DMS114 treated with DMSO at 0.1 percent for 48 hours (cell line): Measurements from ENCODE around the gene OLA1.

ENCODE experiments used
- DNase-seq: peaks from one replicate; lab custom pipeline; 2025; ENCODE audit not compliant: unreplicated experiment; lab: John Stamatoyannopoulos, UW

OLA1 gene

GRCh38 chr2:174071321-174071720 is 177.0 kb downstream of the OLA1 start:
- DNase-seq: no peak

GRCh38 chr2:174070281-174070680 is 178.1 kb downstream of the OLA1 start:
- no peak for DNase-seq

GRCh38 chr2:174067815-174068214 is 180.5 kb downstream of the OLA1 start:
- DNase-seq: no peak

- no peak for DNase-seq
Measured at GRCh38 chr2:174066871-174067270, 181.5 kb downstream of the OLA1 start.

DNA sequence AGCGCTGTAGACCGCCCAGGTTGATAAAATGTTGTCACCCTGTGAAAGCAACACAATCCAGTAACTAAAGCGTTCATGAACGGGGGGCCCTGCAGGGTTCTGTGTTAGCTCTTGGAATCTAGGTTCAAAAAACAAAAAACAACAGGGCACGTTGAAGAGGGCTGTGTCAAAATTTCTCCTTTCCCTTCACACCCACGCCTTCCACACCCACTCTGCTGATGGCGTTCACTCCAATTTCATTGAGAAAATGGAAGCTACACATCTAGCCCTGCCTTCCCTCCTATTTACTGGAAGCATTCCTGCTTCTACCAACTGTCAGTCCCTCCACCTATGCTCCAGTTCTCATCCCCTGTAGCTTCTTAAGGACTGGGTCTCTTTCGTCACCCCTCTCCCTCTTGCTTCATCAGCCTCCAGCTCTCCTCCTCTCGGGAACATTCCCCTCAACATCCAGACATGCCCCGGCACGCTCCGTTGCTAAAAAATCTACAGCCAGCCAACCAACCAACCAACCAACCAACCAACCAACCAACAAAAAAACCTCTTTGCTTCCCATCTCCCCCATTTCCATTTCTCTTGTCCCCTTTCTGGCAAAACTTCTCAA is 184.7 kb downstream of the OLA1 start:
- DNase-seq: no peak

- DNase-seq: no peak
Measured at GRCh38 chr2:174062934-174063333, 185.4 kb downstream of the OLA1 start.

DNA sequence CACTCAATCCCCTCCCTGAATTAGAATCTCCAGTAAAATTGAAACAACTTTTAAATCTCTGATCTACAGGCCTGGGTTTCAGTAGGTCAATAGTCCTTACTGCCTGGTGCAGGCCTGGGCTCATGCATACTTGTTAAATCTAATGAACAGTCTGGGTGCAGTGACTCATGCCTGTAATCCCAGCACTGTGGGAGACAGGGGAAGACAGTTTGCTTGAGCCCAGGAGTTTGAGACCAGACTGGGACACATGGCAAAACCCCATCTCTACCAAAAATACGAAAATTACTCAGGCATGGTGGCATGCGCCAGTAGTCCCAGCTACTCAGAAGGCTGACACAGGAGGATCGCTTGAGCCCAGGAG is 188.5 kb downstream of the OLA1 start:
- no peak for DNase-seq

DNA sequence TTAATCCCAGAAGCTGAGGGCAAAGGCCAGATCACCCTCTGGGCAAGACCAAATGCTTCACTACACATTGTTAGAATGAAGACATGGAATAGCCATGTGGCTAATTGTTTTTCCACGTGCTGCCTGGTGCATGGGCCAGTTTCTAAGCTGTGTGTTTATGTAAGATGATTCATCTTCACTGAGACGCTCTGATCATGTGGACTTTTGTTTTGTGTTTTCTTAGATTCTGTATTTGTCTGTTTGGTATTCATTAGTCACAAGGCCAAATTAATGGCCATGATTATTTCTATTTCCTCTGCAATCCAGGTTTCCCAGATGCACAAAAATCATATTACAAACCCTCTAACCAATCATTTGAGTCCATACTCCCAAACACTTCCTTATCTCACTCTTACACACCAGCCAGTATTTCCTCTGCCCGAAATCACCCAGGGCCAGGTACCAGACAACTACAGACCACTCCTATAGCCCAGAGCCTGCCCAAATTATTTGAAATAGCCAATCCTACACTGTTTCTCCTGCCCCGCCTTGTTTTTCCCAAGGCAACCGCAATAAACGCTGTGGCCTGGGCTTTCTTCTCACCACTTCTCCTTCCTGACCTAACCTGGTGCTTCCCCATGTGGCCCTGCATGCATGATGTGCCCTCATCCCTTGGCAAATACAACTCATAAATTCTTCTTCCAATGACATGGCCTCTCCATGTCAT is 189.0 kb downstream of the OLA1 start:
- no peak for DNase-seq

GRCh38 chr2:174058456-174058855 is 189.9 kb downstream of the OLA1 start:
- DNase-seq: no peak

- no peak for DNase-seq
Measured at GRCh38 chr2:174058026-174058425, 190.3 kb downstream of the OLA1 start.

- DNase-seq: no peak
Measured at GRCh38 chr2:174054926-174055325, 193.4 kb downstream of the OLA1 start.

DNA sequence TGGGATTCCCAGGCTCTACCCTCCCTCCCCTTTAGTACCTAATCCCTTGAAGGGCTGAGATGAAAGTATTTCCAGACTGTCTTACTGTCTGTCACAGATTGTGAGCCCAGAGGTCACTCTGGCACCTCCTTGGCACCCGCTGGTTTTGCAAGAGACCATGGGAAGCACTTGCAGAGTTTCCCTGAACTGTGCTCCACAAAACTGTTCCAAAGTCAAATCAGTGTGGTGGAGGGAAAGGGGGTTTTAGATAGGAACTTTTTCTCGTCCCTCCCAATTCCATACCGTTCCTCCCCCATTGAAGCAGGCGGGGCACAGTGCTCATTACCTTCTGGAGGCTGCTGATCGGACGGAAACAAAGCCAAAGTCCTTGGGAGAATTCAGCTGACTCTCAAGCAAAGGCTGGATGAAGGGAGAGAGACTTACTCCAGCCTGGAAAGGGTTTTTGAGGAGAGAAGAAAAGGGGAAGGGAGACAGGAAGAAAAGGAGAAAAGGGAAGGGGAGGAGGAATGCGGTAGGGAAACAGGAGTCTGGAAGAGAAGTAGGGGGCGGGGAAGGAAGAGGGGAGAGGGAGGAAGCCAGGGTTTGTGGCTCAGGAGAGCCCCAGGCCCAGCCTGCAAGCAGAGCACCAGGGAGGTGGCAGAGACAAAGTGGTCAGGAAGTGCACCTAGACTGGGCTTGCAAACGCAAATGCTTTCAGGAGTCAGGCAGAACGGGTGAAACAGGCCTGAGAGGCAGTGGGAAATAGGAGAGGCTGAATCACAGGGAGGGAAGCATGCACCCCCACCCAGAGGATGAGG is 194.8 kb downstream of the OLA1 start:
- no peak for DNase-seq

GRCh38 chr2:174052584-174052976 is 195.8 kb downstream of the OLA1 start:
- DNase-seq: no peak

DNA sequence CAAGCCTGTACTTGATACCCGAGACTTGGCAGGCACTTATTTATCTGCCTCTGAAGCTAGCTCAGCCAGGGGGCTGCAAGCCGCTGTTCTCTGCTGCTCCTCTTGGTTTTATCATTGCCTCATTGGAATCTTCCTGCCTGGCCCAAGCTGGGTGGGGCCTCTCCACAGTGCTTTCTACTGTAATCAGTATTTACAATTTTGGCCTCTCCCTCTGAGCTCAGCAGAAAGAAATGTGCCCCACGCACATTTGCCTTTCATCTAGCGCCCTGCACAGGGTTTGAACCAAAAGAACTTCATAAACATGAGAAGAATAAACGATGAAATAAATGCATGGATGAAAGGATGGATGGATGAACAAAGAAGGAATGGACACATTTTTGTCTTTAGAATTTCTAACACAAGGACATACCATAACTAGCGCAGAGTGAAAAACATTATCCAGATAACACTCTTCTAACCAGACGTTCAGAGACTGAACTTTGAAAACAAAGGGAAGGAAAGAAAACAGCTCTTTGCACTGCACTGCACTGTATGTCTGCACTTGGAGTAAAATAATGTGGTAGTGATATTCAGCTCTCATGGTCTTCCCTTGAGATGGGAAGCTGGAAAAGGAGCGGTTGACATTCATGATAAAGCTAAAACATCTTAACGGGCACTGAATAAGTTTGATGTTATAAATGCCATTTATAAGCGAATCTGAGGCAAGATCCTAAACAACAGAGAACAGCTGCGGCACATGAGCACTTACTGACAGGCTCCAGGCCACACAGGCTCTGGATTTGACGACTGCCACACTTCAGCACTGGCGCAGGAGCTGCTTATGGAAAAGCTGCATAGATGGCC is 196.4 kb downstream of the OLA1 start:
- no peak for DNase-seq

- no peak for DNase-seq
Measured at GRCh38 chr2:174051068-174051467, 197.3 kb downstream of the OLA1 start.

DNA sequence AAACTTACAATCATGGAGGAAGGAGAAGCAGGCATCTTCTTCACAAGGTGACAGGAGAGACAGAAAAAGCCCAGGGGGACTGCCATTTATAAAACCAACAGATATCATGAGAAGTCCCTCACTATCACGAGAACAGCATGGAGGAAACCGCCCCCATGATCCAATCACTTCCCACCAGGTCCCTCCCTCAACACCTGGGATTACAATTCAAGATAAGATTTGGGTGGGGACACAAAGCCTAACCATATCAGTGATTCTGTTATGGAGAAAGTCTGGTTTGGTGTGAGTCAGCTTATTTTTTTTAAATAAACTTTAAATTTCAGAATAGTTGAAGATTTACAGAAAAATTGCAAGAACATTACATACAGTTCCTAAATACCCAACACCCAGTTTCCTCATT is 198.4 kb downstream of the OLA1 start:
- no peak for DNase-seq

DNA sequence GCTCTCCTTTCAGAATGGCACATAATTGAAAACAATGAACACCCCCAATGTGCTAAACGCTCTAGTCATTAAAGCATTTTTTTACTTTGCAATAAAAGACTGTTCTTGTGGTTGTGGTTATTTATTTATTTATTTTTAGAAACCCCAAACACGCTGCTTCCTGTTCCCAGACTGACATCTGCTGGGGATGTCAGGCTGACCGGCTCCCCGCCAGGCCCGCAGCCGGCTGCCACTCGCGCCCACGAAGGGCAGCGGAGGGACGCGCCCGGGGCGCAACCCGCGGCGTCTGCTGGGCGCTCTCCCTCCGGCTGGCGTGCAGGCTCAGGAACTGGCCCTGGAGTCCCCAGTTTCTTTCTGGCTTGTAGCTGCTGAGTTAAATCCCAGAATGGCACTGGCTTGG is 200.1 kb downstream of the OLA1 start:
- no peak for DNase-seq

GRCh38 chr2:174047746-174048145 is 200.6 kb downstream of the OLA1 start:
- DNase-seq: no peak

- DNase-seq: no peak
Measured at GRCh38 chr2:174046172-174046571, 202.2 kb downstream of the OLA1 start.

DNA sequence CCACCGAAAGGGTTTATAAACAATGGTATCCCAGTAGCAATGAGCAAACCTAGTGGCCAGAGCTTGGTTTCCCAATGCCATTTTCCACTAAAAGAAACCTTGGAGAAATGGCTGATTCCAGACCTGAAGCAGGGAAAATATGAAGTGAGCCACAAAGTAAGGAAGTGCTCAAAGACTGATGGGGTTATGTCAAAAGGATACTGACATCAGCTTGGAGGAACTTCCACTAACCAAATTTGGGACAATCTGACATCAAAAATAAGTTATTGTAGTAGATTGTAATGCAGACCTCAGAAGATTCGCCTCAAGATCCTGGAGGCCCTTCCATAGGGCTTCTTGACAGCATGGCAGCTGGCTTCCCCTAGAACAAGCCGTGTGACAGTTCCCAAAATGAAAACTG is 203.8 kb downstream of the OLA1 start:
- no peak for DNase-seq

GRCh38 chr2:174040417-174040701 is 208.0 kb downstream of the OLA1 start:
- DNase-seq: no peak
